Gastrocnemius medialis (tissue), 4 donors: Measurements from ENCODE around the gene BCL7A. TPM values are rescaled to one million over a fixed set of nuclear protein-coding genes. Genes with fewer than 3 reads are reported as not detected.
A peak's percentile ranks its signal among the peaks of the same experiment; 100 is the strongest.

Source experiments
- ATAC-seq, 2 donors: fragments of 150-250 bp; one replicate each; pipeline ENCODE4 v1.9.1; 2016
- DNase-seq, 2 donors: peaks; one replicate each; pipeline ENCODE4 v3.0.0-alpha.2; 2019
- H3K27ac ChIP-seq, 4 donors: fragments of 200-600 bp; sonication (generic); 1 replicate in 1 of 4; 2 replicates in 3 of 4; pipeline ENCODE4 v1.5.1; 2016 to 2018; ENCODE audit warnings: mild to moderate bottlenecking in 2 of 4, moderate library complexity in 1 of 4
- H3K27me3 ChIP-seq, 3 donors: fragments of 200-600 bp; sonication (generic) in 2 of 3; 1 replicate in 1 of 3; 2 replicates in 2 of 3; pipeline versions ENCODE4 v1.5.1 to v1.6.0; 2016 to 2019; ENCODE audit warnings: mild to moderate bottlenecking in 1 of 3, moderate library complexity in 1 of 3
- H3K36me3 ChIP-seq, 2 donors: fragments of 200-600 bp; sonication (generic) in 1 of 2; one replicate each; pipeline ENCODE4 v1.5.1; 2017 to 2018
- H3K4me1 ChIP-seq, 2 donors: fragments of 200-600 bp; sonication (generic) in 1 of 2; one replicate each; pipeline ENCODE4 v1.5.1; 2016 to 2017; ENCODE audit warnings: mild to moderate bottlenecking in 2 of 2
- H3K4me3 ChIP-seq, 4 donors: fragments of 200-600 bp; sonication (generic) in 3 of 4; 1 replicate in 1 of 4; 2 replicates in 3 of 4; pipeline ENCODE4 v1.5.1; 2016 to 2019; ENCODE audit warnings: mild to moderate bottlenecking in 2 of 4
- H3K9me3 ChIP-seq, 3 donors: fragments of 200-600 bp; sonication (generic) in 2 of 3; 1 replicate in 1 of 3; 2 replicates in 2 of 3; pipeline ENCODE4 v1.5.1; 2016 to 2019
- POLR2A ChIP-seq, 2 donors: fragments of 450-650 bp; IDR thresholded peaks; one replicate each; pipeline ENCODE4 v1.6.1; 2017; ENCODE audit warnings: antibody characterized with exemption in 2 of 2, mild to moderate bottlenecking in 2 of 2, moderate library complexity in 2 of 2
- in situ Hi-C, 4 donors: fragments of 200-750 bp; cut with MboI; loops; one replicate each; pipeline versions ENCODE4 v1.15.0 to v1.8.0; 2017; ENCODE audit warnings: low sequenced_read_pairs in 4 of 4
- intact Hi-C: fragments of 100-400 bp; cut with DNase I; formaldehyde crosslinking; loops from one replicate; pipeline ENCODE4 v1.15.1; 2023; ENCODE audit warnings: low total_unique reads
- total RNA-seq, 4 donors: library from RNA; depleted of rRNA; stranded (reverse); fragments of >200 nt; gene quantifications; one replicate each; pipeline versions ENCODE4 v1.1.0 to v1.2.3, GENCODE V29; 2016
- TF ChIP-seq, protein P1 (sequence below), 5 experiments: fragments of 450-650 bp in 3 of 5; fragments of 200-600 bp in 2 of 5; sonication (generic) in 2 of 5; IDR thresholded peaks in 4 of 5; conservative IDR thresholded peaks in 1 of 5; 1 replicate in 4 of 5; 2 replicates in 1 of 5; pipeline ENCODE4 v1.5.1; 2016 to 2019; ENCODE audit warnings: antibody characterized with exemption in 5 of 5, mild to moderate bottlenecking in 3 of 5, moderate library complexity in 3 of 5

Gene BCL7A
- total RNA-seq, 4 donors from 2014 or later = 9.8 to 23.5 (median 13.7) TPM

DNA sequence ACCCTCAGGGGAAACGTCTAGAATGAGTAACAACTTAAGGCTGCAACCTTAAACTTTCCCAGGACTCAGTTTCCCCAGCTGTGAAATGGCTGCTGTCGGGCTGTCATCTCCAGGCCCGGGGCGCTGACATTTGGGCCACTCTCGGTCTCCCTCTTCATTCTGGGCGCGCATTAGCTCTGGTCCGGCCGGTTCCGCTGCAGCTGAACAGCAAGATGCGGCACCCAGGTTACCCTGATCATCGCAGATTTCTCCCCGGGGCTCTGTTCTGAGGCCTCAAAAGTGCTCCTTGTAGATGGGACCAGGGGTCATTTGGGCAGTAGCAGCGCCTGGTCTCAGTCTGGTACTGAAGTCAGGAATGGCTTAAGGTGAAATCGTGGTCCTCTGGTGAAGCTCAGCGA is 890 bp upstream of the BCL7A start:
- peak overlapping the region; percentile 68 to 83 (median 76) for H3K4me3 ChIP-seq
- H3K9me3 ChIP-seq = no peaks in the 10 kb centered on the region
- intact Hi-C loops = loop anchor here (5.0 kb wide), 2 partner anchors 103 to 223 kb away; partner anchors contain the start of gene CFAP251
- DNase-seq (no peak), ATAC-seq (no peak)
- in situ Hi-C loops = no loop called here
- H3K36me3 ChIP-seq = no peaks in the 10 kb centered on the region
- TF ChIP-seq, protein P1, sequence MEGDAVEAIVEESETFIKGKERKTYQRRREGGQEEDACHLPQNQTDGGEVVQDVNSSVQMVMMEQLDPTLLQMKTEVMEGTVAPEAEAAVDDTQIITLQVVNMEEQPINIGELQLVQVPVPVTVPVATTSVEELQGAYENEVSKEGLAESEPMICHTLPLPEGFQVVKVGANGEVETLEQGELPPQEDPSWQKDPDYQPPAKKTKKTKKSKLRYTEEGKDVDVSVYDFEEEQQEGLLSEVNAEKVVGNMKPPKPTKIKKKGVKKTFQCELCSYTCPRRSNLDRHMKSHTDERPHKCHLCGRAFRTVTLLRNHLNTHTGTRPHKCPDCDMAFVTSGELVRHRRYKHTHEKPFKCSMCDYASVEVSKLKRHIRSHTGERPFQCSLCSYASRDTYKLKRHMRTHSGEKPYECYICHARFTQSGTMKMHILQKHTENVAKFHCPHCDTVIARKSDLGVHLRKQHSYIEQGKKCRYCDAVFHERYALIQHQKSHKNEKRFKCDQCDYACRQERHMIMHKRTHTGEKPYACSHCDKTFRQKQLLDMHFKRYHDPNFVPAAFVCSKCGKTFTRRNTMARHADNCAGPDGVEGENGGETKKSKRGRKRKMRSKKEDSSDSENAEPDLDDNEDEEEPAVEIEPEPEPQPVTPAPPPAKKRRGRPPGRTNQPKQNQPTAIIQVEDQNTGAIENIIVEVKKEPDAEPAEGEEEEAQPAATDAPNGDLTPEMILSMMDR (IDR thresholded peaks at IDR 0.05 in 4 of 5, conservative IDR thresholded peaks at IDR 0.05 in 1 of 5) = no peak
- TF ChIP-seq POLR2A (IDR thresholded peaks at IDR 0.05) = no peak
- no peaks in the 10 kb centered on the region for H3K27me3 ChIP-seq
- peaks cover 16 to 25% of the 10 kb centered on the region in 2 donors for H3K4me1 ChIP-seq
- peak overlapping the region in 1 of 4 donors; percentile 96 for H3K27ac ChIP-seq

DNA sequence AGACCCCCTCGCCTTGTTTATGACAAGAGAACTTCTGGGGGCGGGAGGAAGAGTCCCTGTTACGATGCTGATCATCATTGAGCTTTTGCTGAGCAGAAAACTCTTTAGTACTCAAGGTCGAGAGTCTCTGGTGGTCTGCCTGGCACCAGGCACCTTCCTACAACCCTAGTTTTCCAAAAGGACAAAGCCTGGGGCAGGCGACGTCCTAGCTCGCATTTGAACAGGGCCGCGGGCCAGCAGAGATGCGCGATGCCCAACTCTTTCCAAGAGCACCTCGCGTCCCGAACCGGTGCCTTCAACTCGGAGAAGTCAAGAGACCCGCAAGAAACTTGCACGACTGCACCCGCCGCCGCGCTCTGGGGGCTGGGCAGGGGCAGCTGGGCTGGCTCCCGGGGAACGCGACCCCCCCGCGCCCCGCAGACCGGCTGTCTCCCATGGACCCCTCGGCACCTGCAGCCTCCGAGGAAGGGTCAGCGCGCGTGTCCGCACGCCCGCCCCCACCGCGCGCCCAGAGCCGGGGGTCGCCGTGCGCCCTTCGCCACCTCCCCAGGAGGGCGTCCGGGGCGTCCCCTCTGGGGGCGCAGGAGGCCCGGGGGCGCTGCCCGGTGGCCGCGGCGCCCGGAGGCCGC is 377 bp upstream of the BCL7A start:
- ATAC-seq = no peak
- DNase-seq = no peak
- intact Hi-C loops = loop anchor here (5.0 kb wide), 2 partner anchors 104 to 224 kb away; partner anchors contain the start of gene CFAP251

DNA sequence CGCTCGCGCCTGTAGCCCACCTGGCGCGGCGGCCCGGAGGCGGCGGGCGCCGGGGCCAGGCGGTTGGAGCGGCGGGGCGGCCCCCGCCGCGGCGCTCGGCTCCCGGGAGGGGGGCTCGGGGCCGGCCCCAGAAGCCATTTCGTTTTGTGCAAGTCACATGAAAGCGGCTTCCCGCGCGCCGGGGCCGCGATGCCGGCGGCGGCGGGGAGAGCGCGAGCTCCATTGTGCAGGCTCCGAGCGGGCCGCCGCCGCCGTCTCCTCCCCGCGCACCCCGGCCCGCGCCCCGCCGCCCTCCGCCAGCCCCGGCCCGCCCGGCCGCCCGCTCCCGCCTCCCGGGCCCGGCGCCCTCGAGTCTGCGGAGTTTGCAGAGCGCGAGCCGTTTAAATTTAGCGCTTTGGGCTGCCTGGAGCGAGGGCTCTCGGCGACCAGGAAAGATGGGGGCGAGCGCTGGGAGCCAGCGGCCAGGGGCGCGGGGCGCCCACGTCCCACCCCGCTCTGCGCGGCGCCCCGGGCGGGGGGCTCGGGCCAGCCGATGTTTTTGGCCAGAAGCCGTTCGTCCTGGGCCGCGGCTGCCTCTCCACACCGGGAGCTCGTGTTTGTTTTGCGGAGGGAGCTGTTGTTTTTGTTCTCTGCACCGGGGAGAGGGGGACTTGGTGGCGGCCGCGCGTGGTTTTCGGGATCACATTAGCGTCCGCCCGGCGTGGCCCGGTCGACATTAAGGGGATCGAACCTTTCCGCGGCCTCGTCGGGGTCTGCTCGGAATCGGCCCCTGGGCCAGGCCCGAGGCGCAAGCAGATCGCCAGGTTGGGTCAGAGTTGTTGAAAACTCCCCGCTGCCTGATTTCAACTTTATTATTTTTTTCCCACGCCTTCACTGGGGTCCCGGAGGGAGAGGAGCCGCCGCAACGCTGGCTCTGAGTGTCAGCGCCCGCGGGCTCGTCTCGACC is 982 bp downstream of the BCL7A start:
- ATAC-seq (peak; percentile 24 to 28), DNase-seq (no peak)
- in situ Hi-C loops = no loop called here
- no peaks in the 10 kb centered on the region for H3K36me3 ChIP-seq
- no peak for TF ChIP-seq POLR2A (IDR thresholded peaks at IDR 0.05)
- TF ChIP-seq, protein P1 (IDR thresholded peaks at IDR 0.05 in 4 of 5, conservative IDR thresholded peaks at IDR 0.05 in 1 of 5) = peak in 1 of 5 experiments; percentile 7
- H3K27ac ChIP-seq = peak overlapping the region; percentile 84 to 96 (median 91)
- peaks cover 23 to 43% of the 10 kb centered on the region in 2 donors for H3K4me1 ChIP-seq
- no peaks in the 10 kb centered on the region for H3K9me3 ChIP-seq
- intact Hi-C loops = loop anchor here (5.0 kb wide), 2 partner anchors 105 to 225 kb away; partner anchors contain the start of gene CFAP251
- H3K4me3 ChIP-seq = peak overlapping the region; percentile 62 to 79 (median 73)
- no peaks in the 10 kb centered on the region for H3K27me3 ChIP-seq

More for the DNA sequence above, 377 bp upstream of the BCL7A start:
- Histone ChIP-seq H3K9me3 (no peaks in the 10 kb centered on the region), H3K4me3 (peak overlapping the region; percentile 68 to 83 (median 76)), H3K27ac (peak overlapping the region; percentile 84 to 96 (median 86)), H3K27me3 (no peaks in the 10 kb centered on the region), H3K36me3 (no peaks in the 10 kb centered on the region), H3K4me1 (peaks cover 16 to 30% of the 10 kb centered on the region in 2 donors)
- TF ChIP-seq, protein P1 (IDR thresholded peaks at IDR 0.05 in 4 of 5, conservative IDR thresholded peaks at IDR 0.05 in 1 of 5) = no peak
- no peak for TF ChIP-seq POLR2A (IDR thresholded peaks at IDR 0.05)
- in situ Hi-C loops = no loop called here

DNA sequence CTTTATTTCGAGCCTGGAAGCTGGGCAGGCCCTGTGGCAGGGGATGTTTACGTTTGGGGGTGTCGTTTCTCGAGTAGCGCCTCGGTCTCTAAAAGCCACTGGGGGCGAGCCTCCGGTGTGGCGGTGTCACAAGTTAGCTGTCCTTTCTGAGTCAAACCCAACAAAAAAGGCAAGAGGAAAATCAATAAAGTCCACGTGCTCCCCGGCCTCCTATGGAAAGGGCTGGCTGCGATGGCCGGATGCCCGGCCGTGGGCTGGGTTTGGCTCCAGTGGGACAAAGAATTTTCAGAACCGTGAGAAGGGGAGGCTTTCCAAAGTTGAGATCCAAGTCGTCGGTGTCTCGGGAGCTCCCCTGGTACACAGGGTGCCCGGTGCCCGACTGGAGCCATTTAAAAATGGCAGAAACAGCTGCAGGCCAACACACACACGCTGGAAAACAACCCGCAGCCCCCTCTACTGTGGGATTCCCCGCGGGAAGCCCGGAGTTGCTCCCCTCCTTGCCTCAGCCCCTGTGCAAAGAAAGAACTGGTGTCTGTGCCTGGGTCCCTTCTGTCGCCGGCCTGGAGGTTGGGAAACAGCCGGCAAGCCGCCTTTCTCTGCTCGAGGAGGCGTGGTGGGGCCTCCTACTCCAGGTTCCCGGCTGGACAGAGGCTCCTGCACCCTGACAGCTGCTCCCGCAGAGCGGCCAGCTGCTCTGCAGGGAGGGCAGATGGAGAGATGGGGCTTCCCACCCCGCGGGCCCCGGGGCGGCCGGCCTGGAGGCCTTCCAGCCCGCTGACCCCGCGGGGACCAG is 1.9 kb downstream of the BCL7A start:
- in situ Hi-C loops = no loop called here
- no peaks in the 10 kb centered on the region for H3K9me3 ChIP-seq
- H3K4me3 ChIP-seq = peak overlapping the region; percentile 62 to 79 (median 73)
- no peaks in the 10 kb centered on the region for H3K27me3 ChIP-seq
- peaks cover 32 to 52% of the 10 kb centered on the region in 2 donors for H3K4me1 ChIP-seq
- intact Hi-C loops = loop anchor here (5.0 kb wide), 2 partner anchors 106 to 226 kb away; partner anchors contain the start of gene CFAP251
- peak; percentile 67 to 76 for DNase-seq
- no peaks in the 10 kb centered on the region for H3K36me3 ChIP-seq
- H3K27ac ChIP-seq = peak overlapping the region; percentile 84 to 96 (median 91)
- TF ChIP-seq, protein P1 (IDR thresholded peaks at IDR 0.05 in 4 of 5, conservative IDR thresholded peaks at IDR 0.05 in 1 of 5) = no peak
- TF ChIP-seq POLR2A (IDR thresholded peaks at IDR 0.05) = peak; percentile 37 to 76
- ATAC-seq = peak; percentile 53 to 60
